Subcutaneous adipose tissue (tissue), 4 donors: ENCODE results near the gene GAA. TPM values are rescaled to one million over a fixed set of nuclear protein-coding genes. Genes with fewer than 3 reads are reported as not detected.

Source experiments
- CTCF ChIP-seq: fragments of 450-650 bp; IDR thresholded peaks from one replicate; pipeline ENCODE4 v1.5.1; 2016; ENCODE audit warnings: low read depth, mild to moderate bottlenecking, control low read depth, antibody characterized with exemption, moderate library complexity
- total RNA-seq, 4 donors: library from RNA; depleted of rRNA; stranded (reverse); fragments of >200 nt; gene quantifications; one replicate each; pipeline ENCODE4 v1.1.0, GENCODE V29; 2016

The GAA gene
- total RNA-seq, 4 donors from 2014 or later: 43.4 to 123 (median 60.2) TPM

DNA sequence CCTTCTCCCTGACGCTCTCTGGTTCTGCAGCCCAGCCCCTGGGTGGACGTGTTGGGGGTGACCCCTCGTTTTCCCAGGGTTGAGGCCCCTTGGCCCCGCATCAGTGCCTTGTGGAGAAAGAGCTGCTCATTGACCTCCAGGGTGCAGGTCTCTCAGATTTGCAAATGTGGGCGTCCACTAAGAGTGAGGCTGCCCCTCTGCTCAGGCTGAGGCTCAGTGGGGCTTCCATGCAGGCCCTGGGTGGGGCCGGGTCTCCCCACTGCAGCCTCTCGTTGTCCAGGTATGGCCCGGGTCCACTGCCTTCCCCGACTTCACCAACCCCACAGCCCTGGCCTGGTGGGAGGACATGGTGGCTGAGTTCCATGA, 9.0 kb downstream of the GAA start:
- TF ChIP-seq CTCF: no peak

DNA sequence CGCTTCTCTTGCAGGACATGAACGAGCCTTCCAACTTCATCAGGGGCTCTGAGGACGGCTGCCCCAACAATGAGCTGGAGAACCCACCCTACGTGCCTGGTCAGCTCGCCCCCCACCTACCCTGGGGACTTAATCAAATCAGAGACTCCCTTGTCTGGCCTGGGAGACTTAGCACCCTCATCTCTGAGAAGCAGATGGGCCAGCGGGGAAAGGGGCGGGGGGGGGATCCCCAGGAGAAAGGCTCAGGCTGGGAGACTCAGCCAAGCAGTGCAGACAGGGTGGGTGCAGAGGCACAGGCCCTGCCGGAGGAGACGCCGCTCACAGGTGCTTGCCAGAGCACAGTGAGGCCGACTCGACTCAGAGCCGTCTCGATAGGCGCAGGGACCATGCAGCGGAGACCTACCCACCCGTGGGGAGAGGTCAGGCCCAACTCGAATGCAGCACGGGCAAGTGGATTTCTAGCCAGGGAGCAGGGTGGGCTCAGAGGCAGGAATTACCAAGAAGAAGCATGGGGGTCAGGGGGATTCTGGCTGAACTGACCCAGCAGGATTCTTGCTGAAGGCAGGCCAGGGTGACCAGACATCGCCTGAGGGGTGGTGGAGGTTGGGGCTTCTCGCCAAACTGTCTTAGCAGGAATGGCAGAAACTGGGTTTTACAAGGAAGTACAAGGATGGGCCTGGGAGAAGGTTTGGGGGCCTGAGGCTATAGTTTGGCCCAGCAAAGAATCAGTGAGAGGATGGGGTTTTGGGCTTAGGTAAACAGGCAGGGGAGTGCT, 9.7 kb downstream of the GAA start:
- no peak for TF ChIP-seq CTCF

DNA sequence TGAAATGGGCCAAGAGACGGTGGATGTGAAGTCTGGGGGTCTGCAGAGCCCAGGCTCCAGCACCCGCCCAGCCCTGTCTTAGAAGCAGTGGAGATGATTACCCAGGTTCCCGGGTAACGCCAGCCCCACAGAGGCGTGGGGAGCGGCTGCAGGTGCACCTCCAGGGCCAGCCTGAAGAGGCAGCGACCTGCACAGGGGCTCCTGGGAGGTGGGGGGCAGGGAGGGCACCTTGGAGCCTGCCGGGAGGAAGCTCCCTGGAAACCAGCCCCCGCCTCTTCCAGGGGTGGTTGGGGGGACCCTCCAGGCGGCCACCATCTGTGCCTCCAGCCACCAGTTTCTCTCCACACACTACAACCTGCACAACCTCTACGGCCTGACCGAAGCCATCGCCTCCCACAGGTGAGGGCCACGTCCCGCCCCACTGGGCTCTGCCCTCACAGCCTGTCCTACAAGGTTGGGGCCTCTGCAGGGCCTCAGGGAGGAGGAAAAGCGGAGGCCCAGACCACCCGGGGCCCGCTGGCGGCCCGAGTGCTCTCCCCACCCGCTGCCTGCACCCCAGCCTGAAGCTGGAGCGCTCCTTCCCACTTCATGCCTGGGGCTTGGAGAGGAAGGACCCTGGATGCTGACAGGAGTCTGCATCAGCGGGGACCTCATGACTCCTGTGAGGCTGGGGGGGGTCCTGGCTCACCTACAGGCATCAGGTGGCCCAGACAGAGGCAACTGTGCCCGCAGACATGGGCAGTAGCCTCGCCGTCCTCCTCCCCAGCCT, 10.5 kb downstream of the GAA start:
- TF ChIP-seq CTCF: no peak

- TF ChIP-seq CTCF: no peak
These were observed 11.2 kb downstream of the GAA start for GRCh38 chr17:80112471-80113032.

DNA sequence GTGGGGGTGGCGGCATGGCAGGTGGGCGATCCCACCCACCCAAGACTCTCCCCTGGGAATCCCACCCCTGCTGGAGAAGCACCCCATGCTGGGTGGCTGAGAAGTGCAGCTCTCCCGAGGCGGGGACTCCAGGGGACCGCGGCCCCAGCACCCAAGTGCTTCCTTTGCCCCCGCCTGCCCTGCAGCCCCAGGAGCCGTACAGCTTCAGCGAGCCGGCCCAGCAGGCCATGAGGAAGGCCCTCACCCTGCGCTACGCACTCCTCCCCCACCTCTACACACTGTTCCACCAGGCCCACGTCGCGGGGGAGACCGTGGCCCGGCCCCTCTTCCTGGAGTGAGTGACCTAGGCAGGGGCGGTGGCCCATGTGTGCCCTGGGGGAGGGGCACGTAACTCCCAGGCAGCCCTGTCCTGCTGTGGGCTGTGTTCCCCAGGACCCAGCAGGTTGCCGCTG, 11.7 kb downstream of the GAA start:
- no peak for TF ChIP-seq CTCF

GRCh38 chr17:80114758-80115157, 13.4 kb downstream of the GAA start:
- TF ChIP-seq CTCF: no peak

DNA sequence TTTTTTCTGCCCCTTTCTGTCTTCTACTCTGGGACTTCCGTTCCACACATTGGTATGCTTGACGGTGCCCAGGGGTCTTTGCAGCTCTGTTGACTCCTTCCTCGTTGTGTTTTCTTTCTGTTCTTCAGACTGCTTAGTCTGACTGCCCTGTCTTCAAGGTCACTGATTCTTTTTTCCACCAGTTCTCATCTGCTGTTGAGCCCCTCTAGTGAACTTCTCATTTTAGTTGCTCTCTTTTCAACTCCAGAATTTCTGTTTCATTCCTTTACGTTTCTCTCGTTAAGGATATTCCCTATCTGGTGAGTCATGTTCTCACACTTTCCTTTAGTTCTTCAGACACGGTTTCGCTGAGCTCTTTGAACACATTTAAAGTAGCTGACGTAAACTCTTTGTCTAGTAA, 13.8 kb downstream of the GAA start:
- no peak for TF ChIP-seq CTCF
